ENCODE data around the gene METTL1. TPM values are rescaled to one million over a fixed set of nuclear protein-coding genes. Genes with fewer than 3 reads are reported as not detected.
"Not testable (repeated sequence)": the region's sequence is repeated elsewhere in the genome, so short reads cannot be mapped to it uniquely, and the experiment has no call there.

The METTL1 gene
- total RNA-seq, 1 donor from 2014 or later: 13.4 TPM

- intact Hi-C loops (cut with DNase I); DNase-seq (ENCODE audit: low spot score); ATAC-seq: not testable (repeated sequence)
Observed at GRCh38 chr12:57774634-57775033, 2.7 kb upstream of the METTL1 start.

DNA sequence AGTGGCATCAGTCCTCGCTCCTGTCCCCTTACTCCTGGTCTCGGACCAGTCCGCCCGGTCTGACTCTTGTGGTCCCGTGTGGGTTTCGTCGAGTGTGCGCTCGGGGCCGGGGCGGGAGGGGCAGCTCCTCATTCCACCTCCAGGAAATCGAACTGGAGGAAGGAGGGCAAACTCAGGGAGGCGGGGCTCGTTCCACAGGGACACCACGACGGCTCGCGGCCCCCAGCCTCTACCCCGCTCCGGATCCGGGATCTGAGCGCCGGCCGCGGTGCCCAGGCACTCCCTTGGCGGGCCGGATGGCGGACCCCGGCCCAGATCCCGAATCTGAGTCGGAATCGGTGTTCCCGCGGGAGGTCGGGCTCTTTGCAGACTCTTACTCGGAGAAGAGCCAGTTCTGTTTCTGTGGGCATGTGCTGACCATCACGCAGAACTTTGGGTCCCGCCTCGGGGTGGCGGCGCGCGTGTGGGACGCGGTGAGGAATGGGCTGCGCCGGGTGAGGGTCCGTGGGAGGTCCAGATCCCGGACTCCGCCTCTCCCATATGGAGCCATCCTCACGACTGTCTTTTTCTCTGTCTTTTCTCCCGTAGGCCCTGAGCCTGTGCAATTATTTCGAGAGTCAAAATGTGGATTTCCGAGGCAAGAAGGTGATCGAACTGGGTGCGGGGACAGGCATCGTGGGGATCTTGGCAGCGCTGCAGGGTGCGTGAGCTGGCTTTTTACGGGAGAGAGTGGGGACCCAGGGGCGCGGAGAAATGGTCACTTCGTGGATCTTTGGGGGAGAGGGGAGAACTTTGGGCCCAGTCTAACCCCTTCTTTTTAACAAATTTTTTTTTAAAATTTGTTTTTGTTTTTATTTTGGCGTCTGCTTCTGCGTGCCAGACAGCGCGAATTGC, 771 bp upstream of the METTL1 start, which contains the start of gene EEF1AKMT3:
EEF1AKMT3 (plus strand) TSS at position 186 of the 894 bp plus-strand sequence; CDS start at position 297, 111 bp downstream.
- DNase-seq (ENCODE audit: low spot score) (peak; percentile 83), ATAC-seq (peak; percentile 79)
- intact Hi-C loops (cut with DNase I): no loop called here

GRCh38 chr12:57771236-57771872, 551 bp downstream of the METTL1 start:
- DNase-seq (ENCODE audit: low spot score) (peak; percentile 94), ATAC-seq (peak; percentile 88)
- intact Hi-C loops (cut with DNase I): no loop called here

DNA sequence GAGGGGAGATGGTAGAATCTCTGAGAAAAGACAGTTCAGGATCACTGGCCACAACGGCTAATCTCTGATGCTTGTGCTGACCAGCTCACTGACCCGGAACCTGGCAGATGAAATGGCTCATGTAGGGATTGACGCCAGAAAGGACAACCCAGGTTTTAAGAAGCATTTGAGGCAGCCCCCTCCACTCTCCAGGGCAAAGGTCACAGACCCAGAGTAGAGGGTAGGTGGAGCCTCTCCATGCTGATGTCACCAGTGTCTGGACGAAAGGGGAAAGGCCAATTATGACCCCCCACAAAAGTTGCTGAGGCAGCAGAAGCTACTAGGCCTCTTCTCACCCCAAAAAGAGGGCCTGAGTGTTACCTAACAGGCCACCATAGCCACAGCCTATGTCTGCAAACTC, 1.2 kb downstream of the METTL1 start:
- DNase-seq (ENCODE audit: low spot score) (no peak), ATAC-seq (no peak)
- intact Hi-C loops (cut with DNase I): no loop called here

DNA sequence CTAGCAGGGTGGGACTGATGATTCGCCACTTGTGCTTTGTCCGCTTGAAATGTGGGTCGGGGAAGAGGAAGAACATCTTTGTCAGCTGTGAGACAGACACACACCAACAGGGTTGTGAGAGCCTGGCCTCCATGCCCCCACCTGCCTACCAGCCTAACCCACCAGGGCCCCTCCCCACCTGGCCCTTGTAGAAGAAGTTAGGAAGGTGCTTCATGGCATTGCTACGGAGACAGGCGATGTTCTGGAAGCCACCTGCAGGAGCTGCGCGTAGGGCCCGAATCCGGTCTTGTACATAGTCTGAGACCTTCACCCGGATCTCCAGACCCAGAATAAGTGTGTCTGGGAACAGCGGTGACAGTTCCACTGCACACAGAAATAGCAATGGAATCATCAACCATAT, 2.3 kb downstream of the METTL1 start:
- no peak for DNase-seq (ENCODE audit: low spot score)
- intact Hi-C loops (cut with DNase I): no loop called here
- ATAC-seq: no peak

DNA sequence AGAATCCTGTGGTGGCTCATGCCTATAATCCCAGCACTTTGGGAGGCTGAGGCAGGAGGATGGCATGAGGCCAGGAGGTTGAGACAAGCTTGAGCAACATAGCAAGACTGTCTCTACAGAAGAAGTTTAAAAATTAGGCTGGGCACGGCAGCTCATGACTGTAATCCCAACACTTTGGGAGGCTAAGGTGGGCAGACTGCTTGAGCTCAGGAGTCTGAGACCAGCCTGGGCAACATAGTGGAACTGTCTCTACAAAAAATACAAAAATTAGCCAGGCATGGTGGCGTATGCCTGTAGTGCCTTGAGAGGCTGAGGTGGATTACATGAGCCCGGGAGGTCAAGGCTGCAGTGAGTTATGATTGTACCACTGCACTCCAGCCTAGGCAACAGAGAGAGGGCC, 4.0 kb downstream of the METTL1 start:
- ATAC-seq (no peak), DNase-seq (ENCODE audit: low spot score) (no peak)
- intact Hi-C loops (cut with DNase I): no loop called here

- intact Hi-C loops (cut with DNase I): no loop called here
- ATAC-seq: no peak
Observed at GRCh38 chr12:57767305-57767698, 4.6 kb downstream of the METTL1 start.

GRCh38 chr12:57766464-57767304, 5.2 kb downstream of the METTL1 start, which contains the start of gene CYP27B1:
TSS of gene CYP27B1 (minus strand) at chr12:57767078. CDS start at chr12:57767041, 37 bp downstream.
- ATAC-seq (peak; percentile 14), DNase-seq (ENCODE audit: low spot score) (no peak)
- intact Hi-C loops (cut with DNase I): no loop called here

More at GRCh38 chr12:57767305-57767698, 4.6 kb downstream of the METTL1 start:
- no peak for DNase-seq (ENCODE audit: low spot score)

DNA sequence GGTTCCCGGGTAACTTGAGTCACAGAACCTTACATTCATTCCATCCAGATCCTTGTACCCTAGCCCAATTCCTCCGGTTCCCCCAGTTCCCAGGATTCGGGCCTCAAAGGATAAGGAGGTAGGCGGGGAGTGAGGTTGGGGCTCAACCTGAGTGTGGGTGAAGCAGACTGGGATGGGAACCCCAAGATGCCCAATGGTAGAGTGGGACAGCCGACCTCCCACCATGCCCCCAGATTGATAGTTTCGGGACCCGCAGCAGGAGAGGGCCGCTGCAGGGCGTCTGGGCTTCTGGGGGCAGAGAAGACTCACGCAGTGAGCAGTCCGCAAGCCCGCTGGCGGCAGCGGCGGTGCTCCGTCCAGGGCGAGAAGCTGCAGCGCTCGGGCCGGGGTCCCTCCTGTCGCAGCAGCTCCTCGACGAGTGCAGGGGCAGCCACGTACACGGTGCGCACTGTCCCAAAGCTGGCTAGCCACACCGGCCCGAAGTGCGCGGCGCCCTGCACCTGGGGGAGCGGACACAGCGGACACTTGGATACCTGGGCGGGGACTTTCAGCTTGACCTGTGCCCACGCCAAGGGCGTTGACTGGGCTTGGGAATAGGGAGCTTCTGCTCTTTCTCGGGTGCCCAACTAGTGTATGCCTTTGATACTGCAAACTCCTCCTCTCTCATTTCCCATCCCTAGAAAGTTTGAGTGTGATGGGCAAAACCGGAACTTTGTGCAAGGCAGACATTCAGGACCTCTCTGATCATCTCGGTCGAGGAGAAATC, 6.0 kb downstream of the METTL1 start:
- intact Hi-C loops (cut with DNase I): no loop called here
- DNase-seq (ENCODE audit: low spot score) (no peak), ATAC-seq (peak; percentile 3)

DNA sequence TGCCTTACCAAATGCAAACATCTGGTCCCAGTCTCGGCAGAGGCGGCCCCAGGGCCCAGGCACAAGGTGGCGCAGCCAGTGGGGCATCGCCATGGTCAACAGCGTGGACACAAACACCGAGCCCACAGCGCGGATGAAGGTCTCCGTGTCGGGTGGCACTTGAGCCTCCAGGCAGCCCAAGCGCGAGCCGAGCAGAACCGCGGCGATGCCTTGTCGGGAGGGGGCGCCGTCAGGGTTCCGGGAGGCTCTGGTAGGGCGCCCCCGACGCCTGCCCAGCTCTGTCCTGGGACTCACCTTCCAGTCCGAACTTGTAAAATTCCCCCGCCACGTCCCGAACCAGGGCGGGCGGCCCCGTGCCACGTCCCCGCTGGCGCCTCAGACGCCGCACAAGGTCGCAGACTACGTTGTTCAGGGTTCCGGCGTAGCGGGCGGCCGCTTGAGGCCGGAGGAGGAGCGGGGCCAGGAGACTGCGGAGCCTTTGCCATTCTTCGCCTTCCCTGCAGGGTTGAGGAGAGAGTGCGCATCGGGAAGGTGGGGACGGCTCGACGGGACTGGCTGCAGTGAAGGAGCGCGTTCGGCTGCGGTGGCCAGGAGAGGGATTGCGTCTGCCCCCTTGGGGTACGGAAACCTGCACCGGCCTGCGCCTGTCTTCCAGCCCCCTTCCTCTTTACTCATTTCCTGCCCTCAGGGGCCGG, 6.8 kb downstream of the METTL1 start:
- intact Hi-C loops (cut with DNase I): no loop called here
- DNase-seq (ENCODE audit: low spot score) (no peak), ATAC-seq (peak; percentile 53)

DNA sequence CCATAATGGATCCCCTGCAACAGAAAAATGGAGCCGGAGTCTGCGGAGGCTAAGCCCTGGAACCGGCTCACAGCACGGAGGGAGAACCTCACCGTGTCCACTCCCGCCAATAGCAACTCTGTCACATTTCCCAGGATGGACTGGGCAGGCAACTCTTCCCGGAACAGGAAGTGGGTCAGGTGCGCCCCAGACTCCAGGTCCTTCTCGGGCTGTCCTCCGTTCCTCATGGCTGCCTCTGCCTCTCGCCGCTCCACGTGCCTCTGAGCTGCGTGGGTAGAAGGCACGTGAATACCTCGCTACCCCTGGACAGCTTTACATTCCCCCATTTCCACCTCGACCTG, 7.3 kb downstream of the METTL1 start:
- intact Hi-C loops (cut with DNase I): no loop called here
- ATAC-seq: no peak
- no peak for DNase-seq (ENCODE audit: low spot score)

DNA sequence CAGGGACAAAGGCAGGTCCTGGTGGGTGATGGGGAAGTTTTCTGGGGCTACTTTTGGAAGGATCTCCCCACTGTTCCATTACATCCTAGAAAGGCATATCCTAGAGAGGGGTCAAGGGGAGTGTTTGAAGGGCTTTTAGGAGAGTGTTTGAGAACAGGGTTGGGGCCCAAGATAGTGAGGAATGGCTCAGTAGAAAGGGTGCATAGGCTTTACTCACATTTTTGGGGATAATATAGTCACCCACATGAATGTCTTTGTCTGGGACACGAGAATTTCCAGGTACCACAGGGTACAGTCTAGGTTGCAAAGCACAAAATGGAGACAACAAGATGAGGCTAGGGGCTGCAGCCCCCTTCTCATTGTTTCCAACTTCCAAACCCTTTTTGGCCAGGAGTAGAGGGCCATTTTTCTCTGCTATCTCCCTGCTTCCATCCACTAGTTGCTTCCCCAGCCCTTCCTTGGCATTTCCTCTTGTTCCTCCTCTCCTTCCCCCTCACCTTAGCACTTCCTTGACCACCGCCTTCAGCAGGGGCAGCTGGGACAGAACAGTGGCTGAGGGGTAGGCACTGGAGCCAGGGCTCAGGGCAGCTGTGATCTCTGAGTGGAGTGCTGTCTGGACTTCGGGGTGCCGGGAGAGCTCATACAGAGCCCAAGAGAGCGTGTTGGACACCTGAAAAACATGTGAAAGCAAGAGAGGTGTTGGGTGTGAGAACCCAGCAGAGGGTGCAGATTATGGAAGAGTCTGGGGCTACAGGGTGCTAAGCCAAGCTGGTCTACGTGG, 7.8 kb downstream of the METTL1 start:
- intact Hi-C loops (cut with DNase I): no loop called here
- ATAC-seq (no peak), DNase-seq (ENCODE audit: low spot score) (no peak)

DNA sequence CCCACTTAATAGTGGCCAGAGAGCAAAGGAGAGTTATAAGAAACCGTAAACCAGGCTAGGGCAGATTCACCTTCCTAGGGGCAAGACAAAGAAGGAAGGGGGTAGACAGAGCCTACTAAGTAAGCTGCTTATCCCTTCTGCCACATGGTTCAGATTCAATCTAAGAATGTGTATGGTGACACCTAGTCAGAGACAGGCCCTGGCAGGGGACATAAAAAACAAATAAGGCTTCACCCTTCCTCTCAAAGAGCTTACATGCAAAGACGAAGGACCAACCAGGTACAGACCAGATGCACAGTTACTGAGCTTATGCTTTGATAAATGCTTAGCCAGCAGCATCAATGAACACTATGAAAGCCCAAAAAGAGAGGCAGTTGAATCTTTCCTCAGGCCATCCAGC, 9.4 kb downstream of the METTL1 start:
- DNase-seq (ENCODE audit: low spot score): no peak

GRCh38 chr12:57761391-57761998, 10.4 kb downstream of the METTL1 start:
- DNase-seq (ENCODE audit: low spot score): no peak
- ATAC-seq: no peak
- intact Hi-C loops (cut with DNase I): no loop called here

More for the DNA sequence above, 9.4 kb downstream of the METTL1 start:
- ATAC-seq: no peak
- intact Hi-C loops (cut with DNase I): no loop called here

GRCh38 chr12:57760347-57760982, 11.4 kb downstream of the METTL1 start:
- ATAC-seq: no peak
- intact Hi-C loops (cut with DNase I): no loop called here
- no peak for DNase-seq (ENCODE audit: low spot score)

- intact Hi-C loops (cut with DNase I): no loop called here
- ATAC-seq: no peak
- no peak for DNase-seq (ENCODE audit: low spot score)
Observed at GRCh38 chr12:57759360-57759980, 12.4 kb downstream of the METTL1 start.
